Gastrocnemius medialis (tissue), 4 donors: ENCODE measurements around the gene EED. TPM values are rescaled to one million over a fixed set of nuclear protein-coding genes. Genes with fewer than 3 reads are reported as not detected.

ENCODE experiments used
- ATAC-seq, 2 donors: fragments of 150-250 bp; one replicate each; pipeline ENCODE4 v1.9.1; 2016
- DNase-seq, 2 donors: peaks; one replicate each; pipeline ENCODE4 v3.0.0-alpha.2; 2019
- H3K27ac ChIP-seq, 4 donors: fragments of 200-600 bp; sonication (generic); 1 replicate in 1 of 4; 2 replicates in 3 of 4; pipeline ENCODE4 v1.5.1; 2016 to 2018; ENCODE audit warnings: mild to moderate bottlenecking in 2 of 4, moderate library complexity in 1 of 4
- H3K27me3 ChIP-seq, 3 donors: fragments of 200-600 bp; sonication (generic) in 2 of 3; 1 replicate in 1 of 3; 2 replicates in 2 of 3; pipeline versions ENCODE4 v1.5.1 to v1.6.0; 2016 to 2019; ENCODE audit warnings: mild to moderate bottlenecking in 1 of 3, moderate library complexity in 1 of 3
- H3K36me3 ChIP-seq, 2 donors: fragments of 200-600 bp; sonication (generic) in 1 of 2; one replicate each; pipeline ENCODE4 v1.5.1; 2017 to 2018
- H3K4me1 ChIP-seq, 2 donors: fragments of 200-600 bp; sonication (generic) in 1 of 2; one replicate each; pipeline ENCODE4 v1.5.1; 2016 to 2017; ENCODE audit warnings: mild to moderate bottlenecking in 2 of 2
- H3K4me3 ChIP-seq, 4 donors: fragments of 200-600 bp; sonication (generic) in 3 of 4; 1 replicate in 1 of 4; 2 replicates in 3 of 4; pipeline ENCODE4 v1.5.1; 2016 to 2019; ENCODE audit warnings: mild to moderate bottlenecking in 2 of 4
- H3K9me3 ChIP-seq, 3 donors: fragments of 200-600 bp; sonication (generic) in 2 of 3; 1 replicate in 1 of 3; 2 replicates in 2 of 3; pipeline ENCODE4 v1.5.1; 2016 to 2019
- CTCF ChIP-seq, 5 experiments: fragments of 450-650 bp in 3 of 5; fragments of 200-600 bp in 2 of 5; sonication (generic) in 2 of 5; IDR thresholded peaks in 4 of 5; conservative IDR thresholded peaks in 1 of 5; 1 replicate in 4 of 5; 2 replicates in 1 of 5; pipeline ENCODE4 v1.5.1; 2016 to 2019; ENCODE audit warnings: antibody characterized with exemption in 5 of 5, mild to moderate bottlenecking in 3 of 5, moderate library complexity in 3 of 5
- POLR2A ChIP-seq, 2 donors: fragments of 450-650 bp; IDR thresholded peaks; one replicate each; pipeline ENCODE4 v1.6.1; 2017; ENCODE audit warnings: antibody characterized with exemption in 2 of 2, mild to moderate bottlenecking in 2 of 2, moderate library complexity in 2 of 2
- in situ Hi-C, 4 donors: fragments of 200-750 bp; cut with MboI; loops; one replicate each; pipeline versions ENCODE4 v1.15.0 to v1.8.0; 2017; ENCODE audit warnings: low sequenced_read_pairs in 4 of 4
- intact Hi-C: fragments of 100-400 bp; cut with DNase I; formaldehyde crosslinking; loops from one replicate; pipeline ENCODE4 v1.15.1; 2023; ENCODE audit warnings: low total_unique reads
- total RNA-seq, 4 donors: library from RNA; depleted of rRNA; stranded (reverse); fragments of >200 nt; gene quantifications; one replicate each; pipeline versions ENCODE4 v1.1.0 to v1.2.3, GENCODE V29; 2016

Gene EED
- total RNA-seq, 4 donors from 2014 or later = 5.2 to 12.1 (median 8.5) TPM

DNA sequence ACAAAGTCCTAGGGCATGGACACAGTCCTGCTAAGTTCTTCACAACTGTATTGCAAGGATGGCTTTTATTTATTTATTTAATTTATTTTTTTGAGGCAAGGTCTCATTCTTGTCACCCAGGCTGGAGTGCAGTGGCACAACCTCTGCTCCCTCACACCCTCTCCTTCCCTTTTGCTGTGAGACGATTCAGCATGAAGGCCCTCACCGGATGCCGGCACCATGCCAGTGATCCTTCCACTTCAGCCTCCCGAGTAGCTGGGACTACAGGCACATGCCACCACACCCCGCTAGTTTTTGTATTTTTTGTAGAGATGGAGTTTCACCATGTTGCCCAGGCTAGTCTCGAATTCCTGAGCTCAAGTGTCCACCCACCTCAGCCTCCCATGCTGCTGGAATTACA lies 17.8 kb downstream of the EED start:
- in situ Hi-C loops = no loop called here

DNA sequence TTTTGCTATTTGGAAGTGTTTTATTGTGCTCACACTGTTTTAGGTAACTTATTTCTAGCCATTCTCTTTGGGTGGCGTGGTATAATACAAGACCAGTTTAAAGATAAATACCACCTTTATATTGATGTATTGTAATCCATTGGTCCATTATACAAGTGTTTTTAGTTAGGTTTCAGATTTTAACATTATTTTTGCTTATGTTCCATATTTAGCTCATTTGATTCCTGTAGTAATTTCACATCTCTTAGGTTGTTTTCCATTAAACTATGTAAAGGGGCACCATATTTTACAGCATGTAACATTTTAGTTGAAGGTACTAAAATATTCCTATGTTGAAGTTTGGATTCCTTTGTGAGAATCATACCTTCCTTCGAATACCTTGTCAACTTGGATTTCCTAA lies 20.1 kb downstream of the EED start:
- intact Hi-C loops (no loop called here), in situ Hi-C loops (no loop called here)
- no peaks in the 10 kb centered on the region for H3K9me3 ChIP-seq
- H3K36me3 ChIP-seq = peaks cover 0 to 8% of the 10 kb centered on the region in 2 donors
- no peak overlapping the region for H3K4me3 ChIP-seq
- TF ChIP-seq POLR2A (IDR thresholded peaks at IDR 0.05) (no peak), CTCF (IDR thresholded peaks at IDR 0.05 in 4 of 5, conservative IDR thresholded peaks at IDR 0.05 in 1 of 5) (no peak)
- H3K27me3 ChIP-seq = no peaks in the 10 kb centered on the region
- ATAC-seq = no peak
- H3K4me1 ChIP-seq = no peaks in the 10 kb centered on the region
- no peak overlapping the region for H3K27ac ChIP-seq
- DNase-seq = no peak

More for the DNA sequence above, 17.8 kb downstream of the EED start:
- DNase-seq = no peak
- TF ChIP-seq POLR2A (IDR thresholded peaks at IDR 0.05) (no peak), CTCF (IDR thresholded peaks at IDR 0.05 in 4 of 5, conservative IDR thresholded peaks at IDR 0.05 in 1 of 5) (no peak)
- Histone ChIP-seq H3K36me3 (peaks cover 0 to 15% of the 10 kb centered on the region in 2 donors), H3K4me1 (no peaks in the 10 kb centered on the region), H3K4me3 (no peak overlapping the region), H3K27ac (no peak overlapping the region), H3K27me3 (no peaks in the 10 kb centered on the region), H3K9me3 (no peaks in the 10 kb centered on the region)
- no peak for ATAC-seq
- intact Hi-C loops = no loop called here

DNA sequence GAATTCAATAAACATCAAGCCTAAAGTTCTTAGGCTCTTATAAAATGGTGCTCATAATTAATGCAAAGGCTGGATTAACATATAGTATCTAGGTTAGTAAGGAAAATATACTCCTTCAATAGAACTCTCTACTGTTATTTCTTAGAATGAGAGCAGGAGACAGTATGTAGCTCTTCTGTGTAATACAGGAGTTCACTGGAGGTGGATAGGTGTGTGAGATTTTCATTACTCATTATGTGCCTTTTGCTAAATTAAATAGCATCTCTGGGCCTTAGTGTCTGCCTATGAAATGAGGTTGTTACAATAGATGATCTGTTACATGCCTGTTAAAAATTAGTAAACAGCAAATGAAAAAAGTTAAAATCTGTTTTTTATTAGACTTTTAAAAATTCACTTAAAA lies 20.6 kb downstream of the EED start:
- Histone ChIP-seq H3K9me3 (no peaks in the 10 kb centered on the region), H3K4me1 (no peaks in the 10 kb centered on the region), H3K27me3 (no peaks in the 10 kb centered on the region), H3K27ac (no peak overlapping the region), H3K36me3 (peaks cover 0 to 8% of the 10 kb centered on the region in 2 donors), H3K4me3 (no peak overlapping the region)
- intact Hi-C loops = no loop called here
- in situ Hi-C loops = no loop called here
- no peak for ATAC-seq
- TF ChIP-seq CTCF (IDR thresholded peaks at IDR 0.05 in 4 of 5, conservative IDR thresholded peaks at IDR 0.05 in 1 of 5) (no peak), POLR2A (IDR thresholded peaks at IDR 0.05) (no peak)
- no peak for DNase-seq

DNA sequence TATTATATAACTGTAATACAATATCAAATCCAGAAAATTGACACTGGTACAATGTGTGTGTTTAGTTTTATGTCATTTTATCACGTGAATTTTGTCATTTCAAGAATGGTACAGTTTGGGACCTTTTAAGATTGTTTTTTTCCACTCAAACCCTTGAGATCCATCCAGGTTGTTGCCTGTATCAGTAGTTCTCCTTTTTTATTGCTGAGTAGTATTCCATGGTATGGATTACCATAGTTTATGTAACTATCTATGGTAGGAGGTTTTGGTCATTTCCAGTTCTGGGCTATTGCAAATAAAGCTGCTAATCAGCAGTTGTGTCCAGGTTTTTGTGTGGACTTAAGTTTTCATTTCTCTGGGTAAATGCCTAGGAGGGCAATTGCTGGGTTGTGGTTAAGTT lies 25.1 kb downstream of the EED start:
- Histone ChIP-seq H3K27ac (no peak overlapping the region), H3K27me3 (no peaks in the 10 kb centered on the region), H3K4me3 (no peak overlapping the region), H3K9me3 (no peaks in the 10 kb centered on the region), H3K4me1 (no peaks in the 10 kb centered on the region), H3K36me3 (no peaks in the 10 kb centered on the region)
- DNase-seq (no peak), ATAC-seq (no peak)
- intact Hi-C loops = no loop called here
- in situ Hi-C loops = no loop called here
- no peak for TF ChIP-seq POLR2A (IDR thresholded peaks at IDR 0.05)

GRCh38 chr11:86274503-86274902 lies 29.9 kb downstream of the EED start:
- in situ Hi-C loops (no loop called here), intact Hi-C loops (no loop called here)
- H3K36me3 ChIP-seq = peaks cover 0 to 17% of the 10 kb centered on the region in 2 donors

More at GRCh38 chr11:86274503-86274902, 29.9 kb downstream of the EED start:
- ATAC-seq (no peak), DNase-seq (no peak)
- Histone ChIP-seq H3K4me1 (no peaks in the 10 kb centered on the region), H3K9me3 (no peaks in the 10 kb centered on the region), H3K4me3 (no peak overlapping the region), H3K27me3 (no peaks in the 10 kb centered on the region), H3K27ac (no peak overlapping the region)
- TF ChIP-seq POLR2A (IDR thresholded peaks at IDR 0.05) = no peak
- TF ChIP-seq CTCF (IDR thresholded peaks at IDR 0.05 in 4 of 5, conservative IDR thresholded peaks at IDR 0.05 in 1 of 5) = no peak
